Osteoblast (primary cell): Measurements from ENCODE around the gene TAF3. TPM values are rescaled to one million over a fixed set of nuclear protein-coding genes. Genes with fewer than 3 reads are reported as not detected.

ENCODE experiments used
- DNase-seq: peaks from one replicate; pipeline ENCODE4 v3.0.0; 2011; ENCODE audit warnings: low spot score, mixed read lengths; ENCODE audit not compliant: insufficient read length; ENCODE audit errors: missing footprints
- H2AFZ ChIP-seq: 2 replicates; pipeline ENCODE4 v1.6.0; 2011; ENCODE audit warnings: mild to moderate bottlenecking, low read length
- H3K27ac ChIP-seq: 2 replicates; pipeline ENCODE4 v1.5.1; 2011; ENCODE audit warnings: mild to moderate bottlenecking, low read depth, low read length, moderate library complexity
- H3K27me3 ChIP-seq: 2 replicates; pipeline ENCODE4 v1.6.0; 2012; ENCODE audit warnings: mild to moderate bottlenecking, control low read depth, inconsistent platforms, low read length, moderate library complexity; ENCODE audit not compliant: insufficient read depth
- H3K36me3 ChIP-seq: 2 replicates; pipeline ENCODE4 v1.5.1; 2011; ENCODE audit warnings: mild to moderate bottlenecking, low read length, control low read depth, moderate library complexity; ENCODE audit not compliant: insufficient read depth
- H3K4me1 ChIP-seq: 2 replicates; pipeline ENCODE4 v1.5.1; 2011; ENCODE audit warnings: mild to moderate bottlenecking, low read length, control low read depth, moderate library complexity; ENCODE audit not compliant: insufficient read depth
- H3K4me2 ChIP-seq: 2 replicates; pipeline ENCODE4 v1.6.0; 2011; ENCODE audit warnings: mild to moderate bottlenecking, low read length; ENCODE audit not compliant: insufficient read depth
- H3K4me3 ChIP-seq: fragments of 200-600 bp; sonication (generic); 3 replicates; pipeline ENCODE4 v1.5.1; 2012; ENCODE audit warnings: mild to moderate bottlenecking, low read length, inconsistent platforms; ENCODE audit not compliant: insufficient read depth
- H3K79me2 ChIP-seq: 2 replicates; pipeline ENCODE4 v1.6.0; 2012; ENCODE audit warnings: mild to moderate bottlenecking, low read length, control low read depth, inconsistent platforms; ENCODE audit not compliant: insufficient read depth
- H3K9me3 ChIP-seq: 2 replicates; pipeline ENCODE4 v1.5.1; 2011; ENCODE audit warnings: low read depth, low read length, control low read depth
- H4K20me1 ChIP-seq: 2 replicates; pipeline ENCODE4 v1.6.0; 2012; ENCODE audit warnings: mild to moderate bottlenecking, low read length, control low read depth; ENCODE audit not compliant: insufficient read depth
- CTCF ChIP-seq: IDR thresholded peaks from 2 replicates; pipeline ENCODE4 v1.5.1; 2011; ENCODE audit warnings: mild to moderate bottlenecking, low read depth, low read length, moderate library complexity; ENCODE audit errors: extremely low read depth
- total RNA-seq: library from RNA; depleted of rRNA; stranded (reverse); fragments of >200 nt; gene quantifications from 2 replicates; pipeline ENCODE4 v1.2.3, GENCODE V29; 2012

TAF3 gene
- total RNA-seq, 1 donor: 2.2 TPM

GRCh38 chr10:8066124-8066523, 247.8 kb downstream of the TAF3 start:
- Histone ChIP-seq H3K9me3 (no peaks in the 10 kb centered on the region), H3K4me1 (no peaks in the 10 kb centered on the region), H3K79me2 (no peaks in the 10 kb centered on the region), H3K27ac (no peak overlapping the region), H4K20me1 (no peaks in the 10 kb centered on the region), H3K36me3 (no peaks in the 10 kb centered on the region), H3K4me2 (no peak overlapping the region), H2AFZ (no peak overlapping the region), H3K27me3 (peaks cover 20% of the 10 kb centered on the region), H3K4me3 (no peak overlapping the region)
- DNase-seq: no peak
- no peak for TF ChIP-seq CTCF

Other genes starting within 250 kb of the TAF3 start
- gene ITIH5, start 151.5 kb upstream of the TAF3 start, total RNA-seq: 0.88 and 2.2 TPM in 2 replicates
- not detected in 2 replicates for gene ITIH2, start 115.2 kb upstream of the TAF3 start, total RNA-seq
- gene KIN, start 30.5 kb upstream of the TAF3 start, total RNA-seq: 5.8 and 8.0 TPM in 2 replicates
- 209 and 232 TPM in 2 replicates for gene ATP5F1C, start 30.3 kb upstream of the TAF3 start, total RNA-seq
- gene GATA3, start 236.2 kb downstream of the TAF3 start, total RNA-seq: not detected in 2 replicates